ENCODE measurements around the gene PUSL1. TPM values are rescaled to one million over a fixed set of nuclear protein-coding genes. Genes with fewer than 3 reads are reported as not detected.
A peak's percentile ranks its signal among the peaks of the same experiment; 100 is the strongest.

Gene PUSL1
- polyA plus RNA-seq, 1 experiment, result 9.6 TPM

GRCh38 chr1:1260843-1261560 is 47.4 kb upstream of the PUSL1 start:
- Histone ChIP-seq H3K27ac (ENCODE audit: low read depth, low read length) (no peak overlapping the region), H3K4me3 (ENCODE audit: low read depth, low read length) (no peak overlapping the region), H3K27me3 (ENCODE audit: control insufficient read depth, insufficient read depth, low read length) (no peaks in the 10 kb centered on the region), H3K9me3 (ENCODE audit: control insufficient read depth, insufficient read depth, low read length) (no peaks in the 10 kb centered on the region; the same call in 1 of the 2 replicates)
- no peak for TF ChIP-seq CTCF (IDR thresholded peaks at IDR 0.05; ENCODE audit: low read depth, low read length)
- CTCF ChIA-PET, result interaction anchor here (0.7 kb wide), 1 partner anchor 138 kb away, joined by 4 read pairs; no protein-coding TSS in a partner anchor
- POLR2A ChIA-PET, result interaction anchor here (1.8 kb wide), 1 partner anchor 13 kb away, joined by 4 read pairs; the partner anchor contains the start of gene UBE2J2
- DNase-seq (ENCODE audit: low read depth, low spot score), result no peak

- no peak overlapping the region for H3K4me3 ChIP-seq (ENCODE audit: low read depth, low read length)
- H3K27me3 ChIP-seq (ENCODE audit: control insufficient read depth, insufficient read depth, low read length), result no peaks in the 10 kb centered on the region
- TF ChIP-seq CTCF (IDR thresholded peaks at IDR 0.05; ENCODE audit: low read depth, low read length), result no peak
- CTCF ChIA-PET, result no interaction called here
- H3K9me3 ChIP-seq (ENCODE audit: control insufficient read depth, insufficient read depth, low read length), result no peaks in the 10 kb centered on the region; the same call in 1 of the 2 replicates
- no peak overlapping the region for H3K27ac ChIP-seq (ENCODE audit: low read depth, low read length)
- DNase-seq (ENCODE audit: low read depth, low spot score), result no peak
- POLR2A ChIA-PET, result interaction anchor here (1.8 kb wide), 1 partner anchor 12 kb away, joined by 4 read pairs; the partner anchor contains the start of gene UBE2J2
Measured at GRCh38 chr1:1262071-1262470, 46.3 kb upstream of the PUSL1 start.

GRCh38 chr1:1262758-1263157 is 45.6 kb upstream of the PUSL1 start:
- H3K27me3 ChIP-seq (ENCODE audit: control insufficient read depth, insufficient read depth, low read length), result no peaks in the 10 kb centered on the region
- no peak overlapping the region for H3K27ac ChIP-seq (ENCODE audit: low read depth, low read length)
- DNase-seq (ENCODE audit: low read depth, low spot score), result no peak
- H3K9me3 ChIP-seq (ENCODE audit: control insufficient read depth, insufficient read depth, low read length), result no peaks in the 10 kb centered on the region; the same call in 1 of the 2 replicates
- no peak overlapping the region for H3K4me3 ChIP-seq (ENCODE audit: low read depth, low read length)
- ChIA-PET CTCF (no interaction called here), POLR2A (interaction anchor here (1.8 kb wide), 1 partner anchor 11 kb away, joined by 4 read pairs; the partner anchor contains the start of gene UBE2J2)
- TF ChIP-seq CTCF (IDR thresholded peaks at IDR 0.05; ENCODE audit: low read depth, low read length), result no peak

GRCh38 chr1:1264026-1264425 is 44.4 kb upstream of the PUSL1 start:
- ChIA-PET CTCF (interaction anchor here (1.3 kb wide), 1 partner anchor 142 kb away, joined by 5 read pairs; no protein-coding TSS in a partner anchor), POLR2A (interaction anchor here (0.7 to 1.7 kb wide), 5 partner anchors 10 to 245 kb away, joined by 3 to 10 read pairs (median 3); partner anchors contain the start of gene UBE2J2)
- H3K27me3 ChIP-seq (ENCODE audit: control insufficient read depth, insufficient read depth, low read length), result no peaks in the 10 kb centered on the region
- no peak for TF ChIP-seq CTCF (IDR thresholded peaks at IDR 0.05; ENCODE audit: low read depth, low read length)
- H3K4me3 ChIP-seq (ENCODE audit: low read depth, low read length), result peak overlapping the region; percentile 13; the same call in 1 of the 2 replicates
- peak overlapping the region; percentile 100 for H3K27ac ChIP-seq (ENCODE audit: low read depth, low read length)
- H3K9me3 ChIP-seq (ENCODE audit: control insufficient read depth, insufficient read depth, low read length), result no peaks in the 10 kb centered on the region
- no peak for DNase-seq (ENCODE audit: low read depth, low spot score)

- peak overlapping the region; percentile 100 for H3K27ac ChIP-seq (ENCODE audit: low read depth, low read length)
- DNase-seq (ENCODE audit: low read depth, low spot score), result peak; percentile 98
- CTCF ChIA-PET, result no interaction called here
- H3K9me3 ChIP-seq (ENCODE audit: control insufficient read depth, insufficient read depth, low read length), result no peaks in the 10 kb centered on the region
- peak overlapping the region; percentile 10; the same call in 1 of the 2 replicates for H3K4me3 ChIP-seq (ENCODE audit: low read depth, low read length)
- POLR2A ChIA-PET, result interaction anchor here (0.6 to 1.7 kb wide), 8 partner anchors 9 to 246 kb away, joined by 3 to 10 read pairs (median 3); partner anchors contain the start of gene UBE2J2
- peak; percentile 64 for TF ChIP-seq CTCF (IDR thresholded peaks at IDR 0.05; ENCODE audit: low read depth, low read length)
- no peaks in the 10 kb centered on the region for H3K27me3 ChIP-seq (ENCODE audit: control insufficient read depth, insufficient read depth, low read length)
Measured at GRCh38 chr1:1264868-1265272, 43.5 kb upstream of the PUSL1 start.

Data from AG04450 (cell line).